ENCODE data around the gene PCDHGA1. TPM values are rescaled to one million over a fixed set of nuclear protein-coding genes. Genes with fewer than 3 reads are reported as not detected.
"Not testable (repeated sequence)": the region's sequence is repeated elsewhere in the genome, so short reads cannot be mapped to it uniquely, and the experiment has no call there.

Gene PCDHGA1
- polyA plus RNA-seq, 4 donors = 0.47 to 1.1 (median 0.84) TPM

DNA sequence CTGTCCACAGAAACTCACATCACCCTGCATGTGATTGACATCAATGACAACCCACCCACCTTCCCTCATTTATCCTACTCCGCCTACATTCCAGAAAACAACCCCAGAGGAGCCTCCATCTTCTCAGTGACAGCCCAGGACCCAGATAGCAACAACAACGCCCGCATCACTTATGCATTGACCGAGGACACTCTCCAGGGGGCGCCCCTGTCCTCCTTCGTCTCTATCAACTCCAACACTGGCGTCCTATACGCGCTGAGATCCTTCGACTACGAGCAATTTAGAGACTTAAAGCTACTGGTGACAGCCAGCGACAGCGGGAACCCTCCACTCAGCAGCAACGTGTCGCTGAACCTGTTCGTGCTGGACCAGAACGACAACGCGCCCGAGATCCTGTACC lies 15.0 kb downstream of the PCDHGA1 start:
- no peak for DNase-seq (ENCODE audit: low read depth in 4 of 4, low spot score in 3 of 4)

- DNase-seq (ENCODE audit: low read depth in 4 of 4, low spot score in 3 of 4) = not testable (repeated sequence)
These were observed 15.7 kb downstream of the PCDHGA1 start for GRCh38 chr5:141346017-141346416.

- no peak for DNase-seq (ENCODE audit: low read depth in 4 of 4, low spot score in 3 of 4)
These were observed 19.8 kb downstream of the PCDHGA1 start, which contains the start of gene PCDHGB1 for GRCh38 chr5:141349917-141350619. PCDHGB1 (plus strand) TSS chr5:141350099; CDS start chr5:141350261, 162 bp downstream.

GRCh38 chr5:141351591-141351990 lies 21.3 kb downstream of the PCDHGA1 start:
- no peak for DNase-seq (ENCODE audit: low read depth in 4 of 4, low spot score in 3 of 4)

GRCh38 chr5:141354900-141355469 lies 24.7 kb downstream of the PCDHGA1 start, which contains the start of gene PCDHGA4:
PCDHGA4 (plus strand) TSS chr5:141355021; CDS start chr5:141355108, 87 bp downstream.
- no peak for DNase-seq (ENCODE audit: low read depth in 4 of 4, low spot score in 3 of 4)

DNA sequence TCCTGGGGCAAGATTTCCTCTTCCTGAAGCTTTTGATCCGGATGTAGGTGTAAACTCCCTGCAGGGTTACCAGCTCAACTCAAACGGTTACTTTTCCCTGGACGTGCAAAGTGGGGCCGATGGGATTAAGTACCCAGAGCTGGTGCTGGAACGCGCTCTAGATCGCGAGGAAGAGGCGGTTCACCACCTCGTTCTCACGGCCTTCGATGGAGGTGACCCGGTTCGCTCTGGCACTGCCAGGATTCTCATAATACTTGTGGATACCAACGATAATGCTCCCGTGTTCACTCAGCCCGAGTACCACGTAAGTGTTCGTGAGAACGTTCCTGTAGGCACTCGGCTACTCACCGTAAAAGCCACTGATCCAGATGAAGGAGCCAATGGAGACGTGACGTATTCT lies 25.3 kb downstream of the PCDHGA1 start:
- no peak for DNase-seq (ENCODE audit: low read depth in 4 of 4, low spot score in 3 of 4)

GRCh38 chr5:141356133-141356532 lies 25.8 kb downstream of the PCDHGA1 start:
- no peak for DNase-seq (ENCODE audit: low read depth in 4 of 4, low spot score in 3 of 4)

- no peak for DNase-seq (ENCODE audit: low read depth in 4 of 4, low spot score in 3 of 4)
These were observed 26.6 kb downstream of the PCDHGA1 start for GRCh38 chr5:141356950-141357349.

- no peak for DNase-seq (ENCODE audit: low read depth in 4 of 4, low spot score in 3 of 4)
These were observed 29.6 kb downstream of the PCDHGA1 start, which contains the start of gene PCDHGB2 for GRCh38 chr5:141359790-141360426. PCDHGB2 (plus strand) TSS chr5:141359994; CDS start chr5:141360136, 142 bp downstream.

DNA sequence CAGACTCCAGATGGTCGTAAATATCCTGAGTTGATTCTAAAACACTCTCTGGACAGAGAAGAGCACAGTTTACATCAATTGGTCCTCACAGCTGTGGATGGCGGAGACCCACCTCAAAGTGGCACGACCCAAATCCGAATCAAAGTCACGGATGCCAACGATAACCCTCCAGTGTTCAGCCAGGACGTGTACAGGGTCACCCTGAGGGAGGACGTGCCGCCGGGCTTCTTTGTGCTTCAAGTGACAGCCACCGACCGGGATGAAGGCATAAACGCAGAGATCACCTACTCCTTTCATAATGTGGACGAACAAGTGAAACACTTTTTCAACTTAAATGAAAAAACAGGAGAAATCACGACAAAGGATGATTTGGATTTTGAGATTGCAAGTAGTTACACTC lies 30.4 kb downstream of the PCDHGA1 start:
- no peak for DNase-seq (ENCODE audit: low read depth in 4 of 4, low spot score in 3 of 4)

- DNase-seq (ENCODE audit: low read depth in 4 of 4, low spot score in 3 of 4) = no peak
These were observed 32.4 kb downstream of the PCDHGA1 start for GRCh38 chr5:141362719-141363118.

DNA sequence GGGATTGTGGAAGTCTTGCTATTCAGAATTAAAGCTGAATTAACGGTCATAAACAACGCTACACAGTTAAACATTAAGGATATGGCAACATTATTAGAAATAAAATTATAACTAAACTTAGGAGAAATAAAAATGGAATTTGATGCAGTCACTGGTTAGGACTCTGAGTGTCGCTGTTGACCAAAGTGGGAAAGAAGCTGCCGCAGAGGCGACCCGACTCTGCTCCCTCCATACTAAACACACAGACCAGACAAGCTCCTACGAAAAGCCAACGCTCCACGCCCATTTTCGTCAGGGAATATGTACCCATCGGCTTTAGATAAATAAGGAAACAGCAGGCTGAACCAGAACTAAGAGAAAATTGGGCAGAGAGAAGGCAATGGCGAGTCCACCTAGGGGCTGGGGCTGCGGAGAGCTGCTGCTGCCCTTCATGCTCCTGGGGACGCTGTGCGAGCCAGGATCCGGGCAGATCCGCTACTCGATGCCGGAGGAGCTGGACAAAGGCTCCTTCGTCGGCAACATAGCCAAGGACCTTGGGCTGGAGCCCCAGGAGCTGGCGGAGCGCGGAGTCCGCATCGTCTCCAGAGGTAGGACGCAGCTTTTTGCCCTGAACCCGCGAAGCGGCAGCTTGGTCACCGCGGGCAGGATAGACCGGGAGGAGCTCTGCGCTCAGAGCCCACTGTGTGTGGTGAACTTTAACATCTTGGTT lies 33.8 kb downstream of the PCDHGA1 start, which contains the start of gene PCDHGA5:
PCDHGA5 (plus strand) TSS at position 211 of the 709 bp plus-strand sequence; CDS start at position 380, 169 bp downstream.
- DNase-seq (ENCODE audit: low read depth in 4 of 4, low spot score in 3 of 4) = no peak

DNA sequence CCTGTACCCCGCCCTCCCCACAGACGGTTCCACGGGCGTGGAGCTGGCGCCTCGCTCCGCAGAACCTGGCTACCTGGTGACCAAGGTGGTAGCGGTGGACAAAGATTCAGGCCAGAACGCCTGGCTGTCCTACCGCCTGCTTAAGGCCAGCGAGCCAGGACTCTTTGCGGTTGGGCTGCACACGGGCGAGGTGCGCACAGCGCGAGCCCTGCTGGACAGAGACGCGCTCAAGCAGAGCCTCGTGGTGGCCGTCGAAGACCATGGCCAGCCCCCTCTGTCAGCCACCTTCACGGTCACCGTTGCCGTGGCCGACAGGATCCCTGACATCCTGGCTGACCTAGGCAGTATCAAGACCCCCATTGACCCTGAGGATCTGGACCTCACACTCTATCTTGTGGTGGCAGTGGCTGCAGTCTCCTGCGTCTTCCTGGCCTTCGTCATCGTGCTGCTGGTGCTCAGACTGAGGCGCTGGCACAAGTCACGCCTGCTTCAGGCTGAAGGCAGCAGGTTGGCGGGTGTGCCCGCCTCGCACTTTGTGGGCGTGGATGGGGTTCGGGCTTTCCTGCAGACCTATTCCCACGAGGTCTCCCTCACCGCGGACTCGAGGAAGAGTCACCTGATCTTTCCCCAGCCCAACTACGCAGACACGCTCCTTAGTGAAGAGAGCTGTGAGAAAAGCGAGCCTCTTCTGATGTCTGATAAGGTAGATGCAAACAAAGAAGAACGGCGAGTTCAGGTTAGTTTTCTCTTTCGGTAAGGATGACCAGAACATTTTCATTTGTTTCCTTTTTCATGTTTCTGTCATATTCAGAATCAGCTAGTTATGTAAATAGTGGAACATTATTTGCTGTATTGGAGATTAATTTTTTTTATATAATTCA lies 35.9 kb downstream of the PCDHGA1 start:
- no peak for DNase-seq (ENCODE audit: low read depth in 4 of 4, low spot score in 3 of 4)

DNA sequence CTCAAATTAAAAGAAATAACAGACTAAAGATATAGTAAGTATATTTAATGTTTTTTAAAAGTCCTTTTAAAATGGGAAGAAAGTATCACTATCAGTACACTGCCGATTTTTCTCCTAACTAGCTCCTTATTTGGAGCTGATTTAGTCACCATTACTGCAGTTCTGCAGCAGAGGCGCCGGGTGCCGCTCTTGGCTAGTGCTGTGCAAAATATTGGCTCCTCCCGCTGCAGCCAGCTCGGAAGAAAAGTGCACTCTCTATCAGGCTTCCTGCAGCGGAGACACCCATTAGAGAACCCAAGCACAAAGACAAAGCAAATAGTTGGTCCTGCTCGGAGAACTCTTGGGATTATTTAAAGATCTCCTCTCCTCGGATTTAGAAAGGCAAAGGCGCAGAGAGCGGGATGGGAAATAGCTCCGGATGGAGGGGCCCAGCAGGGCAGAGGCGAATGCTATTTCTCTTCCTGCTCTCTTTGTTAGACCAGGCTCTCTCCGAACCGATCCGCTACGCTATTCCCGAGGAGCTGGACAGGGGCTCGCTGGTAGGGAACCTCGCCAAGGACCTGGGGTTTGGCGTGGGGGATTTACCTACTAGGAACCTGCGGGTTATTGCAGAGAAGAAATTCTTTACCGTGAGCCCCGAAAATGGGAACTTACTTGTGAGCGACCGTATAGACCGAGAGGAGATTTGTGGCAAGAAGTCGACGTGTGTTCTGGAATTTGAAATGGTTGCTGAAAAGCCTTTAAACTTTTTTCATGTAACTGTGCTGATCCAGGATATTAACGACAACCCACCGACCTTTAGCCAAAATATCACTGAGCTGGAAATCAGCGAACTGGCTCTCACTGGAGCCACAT lies 39.9 kb downstream of the PCDHGA1 start, which contains the start of gene PCDHGB3:
PCDHGB3 (plus strand) TSS at position 249 of the 855 bp plus-strand sequence; CDS start at position 402, 153 bp downstream.
- DNase-seq (ENCODE audit: low read depth in 4 of 4, low spot score in 3 of 4) = no peak

GRCh38 chr5:141371572-141372475 lies 41.5 kb downstream of the PCDHGA1 start:
- no peak for DNase-seq (ENCODE audit: low read depth in 4 of 4, low spot score in 3 of 4)

GRCh38 chr5:141373673-141374317 lies 43.5 kb downstream of the PCDHGA1 start, which contains the start of gene PCDHGA6:
PCDHGA6 (plus strand) TSS chr5:141373891; CDS start chr5:141374084, 193 bp downstream.
- no peak for DNase-seq (ENCODE audit: low read depth in 4 of 4, low spot score in 3 of 4)

DNA sequence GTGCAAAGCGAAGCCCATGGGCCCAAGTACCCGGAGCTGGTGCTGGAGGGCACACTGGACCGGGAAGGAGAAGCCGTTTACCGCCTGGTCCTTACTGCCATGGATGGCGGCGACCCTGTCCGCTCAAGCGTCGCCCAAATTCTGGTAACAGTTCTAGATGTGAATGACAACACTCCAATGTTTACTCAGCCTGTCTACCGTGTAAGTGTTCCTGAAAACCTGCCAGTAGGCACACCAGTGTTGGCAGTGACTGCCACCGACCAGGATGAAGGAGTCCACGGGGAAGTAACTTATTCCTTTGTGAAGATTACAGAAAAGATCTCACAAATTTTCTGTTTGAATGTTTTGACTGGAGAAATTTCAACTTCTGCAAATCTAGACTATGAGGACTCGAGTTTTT lies 44.3 kb downstream of the PCDHGA1 start:
- DNase-seq (ENCODE audit: low read depth in 4 of 4, low spot score in 3 of 4) = no peak
